ACC112 (cell line): ENCODE results near the gene STRIP1.
A peak's percentile ranks its signal among the peaks of the same experiment; 100 is the strongest.

Experiments used
- H2AFZ ChIP-seq: fragments of 200-600 bp; sonication (generic); one replicate; pipeline ENCODE4 v1.6.0; 2017; ENCODE audit warnings: antibody characterized with exemption, low read length; ENCODE audit not compliant: unreplicated experiment
- H3K27ac ChIP-seq: fragments of 200-600 bp; sonication (generic); 2 replicates; pipeline ENCODE4 v1.5.1; 2014; ENCODE audit warnings: low read depth, mild to moderate bottlenecking, antibody characterized with exemption, low read length, moderate library complexity
- H3K27me3 ChIP-seq: fragments of 200-600 bp; sonication (generic); 2 replicates; pipeline ENCODE4 v1.6.1; 2014; ENCODE audit warnings: mild to moderate bottlenecking, antibody characterized with exemption, low read length, moderate library complexity, mixed read lengths; ENCODE audit not compliant: insufficient read depth
- H3K36me3 ChIP-seq: fragments of 200-600 bp; sonication (generic); 2 replicates; pipeline ENCODE4 v1.6.1; 2016; ENCODE audit warnings: mild to moderate bottlenecking, antibody characterized with exemption, low read length, moderate library complexity, mixed read lengths; ENCODE audit not compliant: insufficient read depth
- H3K4me1 ChIP-seq: fragments of 200-600 bp; sonication (generic); one replicate; pipeline ENCODE4 v1.6.1; 2016; ENCODE audit warnings: low read length, mixed read lengths; ENCODE audit not compliant: insufficient read depth, unreplicated experiment, control insufficient read depth
- H3K4me3 ChIP-seq: fragments of 200-600 bp; sonication (generic); 2 replicates; pipeline ENCODE4 v1.5.1; 2014; ENCODE audit warnings: mild to moderate bottlenecking, low read depth, low read length
- H3K79me2 ChIP-seq: fragments of 200-600 bp; sonication (generic); one replicate; pipeline ENCODE4 v1.6.0; 2016; ENCODE audit warnings: low read length; ENCODE audit not compliant: control insufficient read depth, unreplicated experiment, insufficient read depth

STRIP1 gene

DNA sequence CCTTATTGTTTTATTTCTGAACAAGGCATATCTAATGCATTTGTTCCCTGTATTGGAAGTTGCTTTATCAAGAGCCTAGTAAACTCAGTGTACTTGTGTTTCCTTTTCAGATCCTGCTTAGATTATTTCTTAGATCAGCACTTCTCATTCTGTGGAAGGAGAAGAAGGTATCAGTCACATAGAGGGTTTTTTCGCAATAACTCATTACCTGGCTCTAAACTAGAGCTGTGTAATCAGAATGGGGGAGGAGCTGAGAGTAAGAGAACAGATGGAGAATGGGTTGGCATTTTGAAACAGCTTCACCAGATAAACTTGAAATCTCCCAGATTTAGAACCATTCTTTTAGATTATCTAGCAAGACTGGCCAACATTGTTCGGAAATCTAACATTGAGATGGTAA is 38.9 kb upstream of the STRIP1 start:
- Histone ChIP-seq H2AFZ (no peak overlapping the region), H3K79me2 (peaks cover 84% of the 10 kb centered on the region), H3K4me1 (peaks cover 15% of the 10 kb centered on the region), H3K4me3 (no peak overlapping the region), H3K36me3 (peaks cover 16% of the 10 kb centered on the region; the same call in 1 of the 2 replicates), H3K27ac (no peak overlapping the region), H3K27me3 (no peaks in the 10 kb centered on the region)

DNA sequence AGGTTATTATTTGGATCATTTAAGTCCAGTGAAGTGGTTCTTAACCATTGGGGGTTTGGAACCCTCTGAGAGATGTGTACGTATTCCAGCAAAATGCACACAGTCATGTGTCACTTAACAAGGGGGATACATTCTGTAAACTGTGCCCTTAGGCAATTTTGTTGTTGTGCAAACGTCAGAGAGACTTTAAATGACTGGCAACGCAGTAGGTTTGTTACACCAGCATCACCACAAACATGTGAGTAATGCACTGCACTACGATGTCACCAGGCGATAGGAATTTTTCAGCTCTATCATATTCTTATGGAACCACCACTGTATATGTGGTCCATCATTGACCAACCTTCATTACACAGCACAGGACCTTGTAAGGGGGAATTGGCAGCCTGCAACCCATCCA is 37.9 kb upstream of the STRIP1 start:
- Histone ChIP-seq H3K36me3 (peaks cover 12% of the 10 kb centered on the region; the same call in 1 of the 2 replicates), H3K4me3 (no peak overlapping the region)

DNA sequence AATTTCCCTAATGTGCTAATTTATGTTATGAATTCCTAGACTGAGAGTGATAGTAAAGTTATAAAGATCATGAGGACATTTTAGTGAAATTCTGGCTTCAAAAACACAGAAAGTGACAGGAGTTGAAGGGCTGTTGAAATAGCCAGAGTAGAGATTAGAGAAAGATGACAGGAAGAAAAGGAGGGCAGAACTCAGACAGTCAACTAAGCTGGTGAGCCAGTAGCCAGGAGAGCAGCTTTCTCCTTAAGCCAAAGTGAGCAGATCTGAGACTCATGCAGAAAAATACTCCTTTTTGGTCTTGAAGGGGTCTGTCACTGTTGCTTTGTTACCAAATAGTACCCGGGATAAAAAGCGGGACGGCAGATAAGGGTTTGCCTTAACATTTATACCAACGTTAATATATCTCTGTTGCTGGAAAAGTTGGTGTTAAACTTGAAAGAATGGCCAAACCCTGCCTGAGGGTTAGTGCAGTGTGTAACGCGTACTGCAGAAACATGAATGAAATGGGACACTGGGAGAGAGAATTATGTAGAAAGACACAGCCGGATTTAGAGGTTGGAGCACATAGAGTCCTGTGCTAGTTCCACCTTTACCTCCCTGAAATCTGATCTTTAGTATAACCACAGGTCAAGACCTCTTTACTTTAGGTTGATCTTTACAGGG is 37.1 kb upstream of the STRIP1 start:
- Histone ChIP-seq H3K27me3 (no peaks in the 10 kb centered on the region), H3K27ac (no peak overlapping the region), H3K4me3 (no peak overlapping the region), H3K4me1 (peaks cover 18% of the 10 kb centered on the region), H3K36me3 (peaks cover 11% of the 10 kb centered on the region; the same call in 1 of the 2 replicates), H3K79me2 (peaks cover 78% of the 10 kb centered on the region), H2AFZ (no peak overlapping the region)

More for the DNA sequence above, 37.9 kb upstream of the STRIP1 start:
- Histone ChIP-seq H3K27me3 (no peaks in the 10 kb centered on the region), H3K79me2 (peaks cover 81% of the 10 kb centered on the region), H2AFZ (no peak overlapping the region), H3K4me1 (peaks cover 15% of the 10 kb centered on the region), H3K27ac (no peak overlapping the region)

DNA sequence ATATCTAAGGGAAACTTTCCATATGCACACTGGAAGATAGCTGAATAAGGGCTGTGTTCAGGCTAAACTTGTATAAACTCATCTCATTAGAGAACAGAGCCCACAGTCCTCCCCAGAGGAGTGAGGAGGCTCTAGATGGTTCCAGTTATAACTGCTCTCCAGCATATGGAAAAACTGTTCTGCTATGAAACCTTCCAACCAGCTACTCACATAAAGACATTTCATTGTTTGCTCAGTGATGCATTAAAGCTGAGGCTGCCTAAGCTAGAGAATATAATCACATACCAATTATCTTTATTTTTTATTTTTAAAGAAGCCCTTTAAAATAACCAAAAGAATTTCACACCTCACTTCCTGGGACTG is 36.6 kb upstream of the STRIP1 start:
- Histone ChIP-seq H3K27ac (no peak overlapping the region), H3K27me3 (no peaks in the 10 kb centered on the region), H3K79me2 (peaks cover 73% of the 10 kb centered on the region), H2AFZ (no peak overlapping the region), H3K4me1 (peaks cover 23% of the 10 kb centered on the region), H3K36me3 (peaks cover 11% of the 10 kb centered on the region; the same call in 1 of the 2 replicates), H3K4me3 (no peak overlapping the region)

DNA sequence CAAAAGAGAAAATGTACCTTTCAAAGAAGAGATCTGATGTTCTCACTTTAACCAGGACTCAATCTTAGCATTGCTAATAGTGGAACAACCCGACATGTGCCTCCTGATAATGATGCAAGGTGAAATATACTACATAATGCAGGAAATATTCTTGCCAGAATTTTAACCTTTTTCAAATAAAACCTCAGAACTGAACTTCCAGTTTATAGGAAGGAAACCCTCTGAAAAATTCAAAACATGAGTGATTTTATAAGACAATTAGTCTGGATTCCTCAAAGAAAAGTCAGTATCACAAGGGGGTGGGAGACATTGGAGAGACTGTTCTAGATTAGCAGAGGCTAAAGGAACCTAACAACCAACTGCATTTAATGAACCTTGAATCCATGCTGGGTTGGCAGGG is 31.7 kb upstream of the STRIP1 start:
- H3K27ac ChIP-seq = peak overlapping the region; percentile 87
- no peak overlapping the region for H2AFZ ChIP-seq
- H3K4me1 ChIP-seq = peaks cover 41% of the 10 kb centered on the region
- H3K27me3 ChIP-seq = no peaks in the 10 kb centered on the region
- no peak overlapping the region for H3K4me3 ChIP-seq
- H3K79me2 ChIP-seq = peaks cover 60% of the 10 kb centered on the region
- no peaks in the 10 kb centered on the region for H3K36me3 ChIP-seq

DNA sequence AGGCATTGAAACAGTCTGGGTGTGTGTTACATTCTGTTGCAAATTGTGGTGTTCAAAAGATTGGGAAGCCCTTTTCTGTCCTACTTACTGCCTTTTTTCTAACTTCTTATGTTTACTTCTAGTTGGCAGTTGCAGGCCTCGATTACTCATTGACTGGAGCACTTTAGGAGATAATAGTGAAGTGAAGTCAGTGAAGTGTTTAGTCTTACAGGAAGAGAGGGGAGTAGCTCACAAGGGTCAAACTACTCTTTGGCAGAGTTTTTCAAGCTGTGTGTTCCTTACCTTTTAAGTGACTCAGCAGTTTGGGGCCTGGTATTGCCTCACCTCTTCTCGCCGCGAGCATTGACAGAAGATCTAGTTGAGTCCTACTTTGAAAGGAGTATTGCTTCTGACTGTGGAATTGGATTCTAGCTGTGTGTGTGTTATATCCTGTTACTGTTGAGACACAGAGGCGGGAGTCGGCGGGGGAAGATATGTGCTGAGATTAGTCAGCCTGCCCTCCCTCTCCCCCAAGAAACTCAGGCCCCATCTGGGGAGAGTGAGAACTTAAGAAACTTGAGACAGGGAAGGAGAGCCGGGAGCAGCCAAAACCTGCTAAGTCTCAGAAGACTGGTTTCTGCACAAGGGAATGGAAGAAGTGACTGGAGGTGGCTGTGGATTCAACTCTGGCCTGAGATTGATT is 30.5 kb upstream of the STRIP1 start:
- Histone ChIP-seq H3K4me3 (peak overlapping the region; percentile 67), H2AFZ (no peak overlapping the region), H3K27ac (peak overlapping the region; percentile 87), H3K27me3 (no peaks in the 10 kb centered on the region), H3K4me1 (peaks cover 41% of the 10 kb centered on the region), H3K36me3 (0 out of 2 replicates have a peak, but pooled peaks cover 3% of the 10 kb centered on the region), H3K79me2 (peaks cover 56% of the 10 kb centered on the region)

DNA sequence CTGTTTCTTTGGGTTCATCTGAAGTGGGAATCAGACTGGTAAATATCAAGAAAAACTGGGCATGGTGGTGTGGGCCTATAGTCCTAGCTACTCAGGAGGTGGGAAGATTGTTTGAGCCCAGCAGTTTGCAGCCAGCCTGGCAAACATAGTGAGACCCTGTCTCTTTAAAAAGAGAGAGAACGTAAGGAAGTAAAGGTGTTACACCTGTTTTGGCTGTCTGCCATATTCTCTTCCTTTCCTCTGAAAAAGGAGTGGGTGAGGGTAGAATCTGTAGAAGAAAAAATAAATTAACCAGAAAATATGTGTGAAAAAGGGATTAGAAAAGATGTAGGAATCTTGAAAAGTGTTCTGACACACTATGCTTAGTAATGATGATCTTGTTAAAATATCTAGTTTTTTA is 29.8 kb upstream of the STRIP1 start:
- peaks cover 10% of the 10 kb centered on the region for H3K36me3 ChIP-seq
- H3K27me3 ChIP-seq = no peaks in the 10 kb centered on the region
- no peak overlapping the region for H2AFZ ChIP-seq
- peaks cover 56% of the 10 kb centered on the region for H3K79me2 ChIP-seq
- peaks cover 41% of the 10 kb centered on the region for H3K4me1 ChIP-seq
- H3K4me3 ChIP-seq = peak overlapping the region; percentile 67
- H3K27ac ChIP-seq = peak overlapping the region; percentile 87

DNA sequence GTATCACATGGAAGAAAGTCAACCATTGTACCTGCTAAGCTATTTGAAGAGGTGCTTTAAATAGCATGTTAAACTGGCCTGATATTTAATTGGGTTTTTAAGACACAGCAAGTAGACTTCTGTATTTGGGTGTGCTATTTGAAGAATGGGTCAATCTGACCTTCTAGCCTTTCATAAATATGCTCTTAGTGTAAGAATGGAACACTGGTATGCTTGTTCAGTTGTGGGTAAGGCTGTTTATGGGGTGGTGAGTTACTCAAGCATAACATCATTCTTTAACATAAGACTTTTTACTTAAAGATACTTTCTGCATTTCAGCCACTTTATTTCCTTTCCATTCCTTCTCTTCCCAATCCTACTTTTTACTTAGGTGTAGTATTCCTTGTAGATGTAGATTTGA is 28.5 kb upstream of the STRIP1 start:
- Histone ChIP-seq H2AFZ (no peak overlapping the region), H3K27me3 (no peaks in the 10 kb centered on the region), H3K36me3 (peaks cover 24% of the 10 kb centered on the region), H3K79me2 (peaks cover 45% of the 10 kb centered on the region), H3K27ac (no peak overlapping the region), H3K4me1 (peaks cover 41% of the 10 kb centered on the region), H3K4me3 (0 out of 2 replicates have a peak overlapping the region, but pooled peaks have one; percentile 67)

DNA sequence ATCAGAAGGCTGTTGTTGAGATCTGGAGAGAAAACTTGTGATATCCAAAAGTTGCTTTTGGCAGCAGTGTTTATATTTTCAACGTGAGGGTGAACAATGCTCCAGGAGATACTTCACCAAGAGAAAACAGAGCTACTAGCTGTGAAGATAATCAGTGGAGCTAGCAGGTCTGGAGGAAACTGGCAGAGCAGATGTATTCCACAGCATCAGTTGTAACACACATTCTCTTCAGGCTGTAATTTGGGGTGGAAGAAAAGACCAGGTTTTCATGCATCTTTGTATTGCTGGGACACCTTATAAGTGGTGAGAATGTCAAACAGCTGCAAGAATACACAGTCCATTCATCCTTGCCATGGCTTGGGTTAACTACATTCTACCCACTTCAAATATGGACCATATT is 27.9 kb upstream of the STRIP1 start:
- Histone ChIP-seq H3K27ac (no peak overlapping the region), H3K79me2 (peaks cover 42% of the 10 kb centered on the region)

DNA sequence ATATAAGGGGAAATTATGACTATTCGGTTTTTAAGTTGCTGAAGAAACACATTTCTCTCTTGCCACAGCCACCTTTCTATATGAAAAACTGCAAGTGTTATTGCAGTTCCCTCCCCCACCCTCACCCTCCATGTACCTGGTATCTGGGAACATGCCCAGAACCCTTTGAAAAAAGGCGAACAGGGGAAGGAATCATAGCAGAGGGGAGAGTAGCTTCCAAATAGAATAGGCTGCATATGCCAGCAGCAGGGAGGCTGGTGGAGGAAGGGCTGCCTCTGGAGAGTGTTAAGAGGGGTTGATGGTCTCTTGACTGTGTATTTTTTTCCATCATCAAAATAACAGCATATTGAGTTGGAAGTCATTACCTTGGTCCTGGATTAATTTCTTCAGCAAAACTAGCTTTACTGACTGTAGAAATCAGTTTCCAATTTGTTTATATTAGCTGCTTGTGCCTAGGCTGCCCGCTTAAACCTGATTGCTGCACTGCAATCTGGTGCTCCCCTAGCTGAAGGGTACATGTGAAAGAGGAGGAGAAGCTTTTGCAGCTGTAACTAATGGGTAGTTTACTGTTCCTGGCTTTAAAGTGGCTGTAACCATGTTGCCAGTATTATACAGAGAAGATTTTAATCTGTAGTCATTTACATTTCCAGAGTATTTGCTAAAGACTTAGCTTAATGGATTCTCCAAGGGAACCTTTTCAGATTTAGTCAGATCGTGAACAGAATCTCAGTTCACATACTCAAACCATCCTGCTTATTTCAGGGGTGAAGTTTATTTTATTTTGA is 27.2 kb upstream of the STRIP1 start:
- peaks cover 33% of the 10 kb centered on the region for H3K36me3 ChIP-seq
- H2AFZ ChIP-seq = no peak overlapping the region
- peaks cover 39% of the 10 kb centered on the region for H3K4me1 ChIP-seq
- no peak overlapping the region for H3K4me3 ChIP-seq
- H3K27ac ChIP-seq = no peak overlapping the region
- H3K27me3 ChIP-seq = no peaks in the 10 kb centered on the region
- peaks cover 40% of the 10 kb centered on the region for H3K79me2 ChIP-seq

More for the DNA sequence above, 27.9 kb upstream of the STRIP1 start:
- no peaks in the 10 kb centered on the region for H3K27me3 ChIP-seq
- peaks cover 41% of the 10 kb centered on the region for H3K4me1 ChIP-seq
- H3K36me3 ChIP-seq = peaks cover 27% of the 10 kb centered on the region
- H2AFZ ChIP-seq = no peak overlapping the region
- no peak overlapping the region for H3K4me3 ChIP-seq
